NB4 (cell line): Measurements from ENCODE around the gene CEP350.

Source experiments
- CTCF ChIP-seq: IDR thresholded peaks from one replicate; pipeline ENCODE4 v1.5.1; 2012; ENCODE audit warnings: low read depth, low read length
- MAX ChIP-seq: IDR thresholded peaks from 2 replicates; pipeline ENCODE4 v1.6.1; 2011; ENCODE audit warnings: low read depth, low read length
- MYC ChIP-seq: IDR thresholded peaks from 2 replicates; pipeline ENCODE4 v1.6.1; 2011; ENCODE audit warnings: low read depth, low read length
- POLR2A ChIP-seq: IDR thresholded peaks from 2 replicates; pipeline ENCODE4 v1.6.1; 2011; ENCODE audit warnings: mild to moderate bottlenecking; ENCODE audit not compliant: insufficient read length; ENCODE audit errors: extremely low read depth

GRCh38 chr1:180081474-180081873, 126.9 kb downstream of the CEP350 start:
- TF ChIP-seq CTCF (no peak), MAX (no peak), POLR2A (no peak), MYC (no peak)
